ENCODE results near the gene GAS7.

GRCh38 chr17:10144456-10144855 lies 54.0 kb downstream of the GAS7 start:
- no peak for TF ChIP-seq CTCF (IDR thresholded peaks at IDR 0.05)
- TF ChIP-seq EZH2 (IDR thresholded peaks at IDR 0.05) = no peak
